GM18951 (cell line): ENCODE results near the gene FNDC1.

Source experiments
- POLR2A ChIP-seq: IDR thresholded peaks from 4 replicates; pipeline ENCODE4 v1.6.1; 2011; ENCODE audit warnings: mild to moderate bottlenecking; ENCODE audit not compliant: insufficient read length, insufficient read depth; ENCODE audit errors: extremely low read depth
- in situ Hi-C: fragments of 300-500 bp; cut with MboI; formaldehyde crosslinking; loops from one replicate; pipeline ENCODE4 v1.12.0; 2022; ENCODE audit warnings: low sequenced_read_pairs, mixed read lengths, inconsistent platforms; ENCODE audit not compliant: unreplicated experiment

Gene FNDC1

DNA sequence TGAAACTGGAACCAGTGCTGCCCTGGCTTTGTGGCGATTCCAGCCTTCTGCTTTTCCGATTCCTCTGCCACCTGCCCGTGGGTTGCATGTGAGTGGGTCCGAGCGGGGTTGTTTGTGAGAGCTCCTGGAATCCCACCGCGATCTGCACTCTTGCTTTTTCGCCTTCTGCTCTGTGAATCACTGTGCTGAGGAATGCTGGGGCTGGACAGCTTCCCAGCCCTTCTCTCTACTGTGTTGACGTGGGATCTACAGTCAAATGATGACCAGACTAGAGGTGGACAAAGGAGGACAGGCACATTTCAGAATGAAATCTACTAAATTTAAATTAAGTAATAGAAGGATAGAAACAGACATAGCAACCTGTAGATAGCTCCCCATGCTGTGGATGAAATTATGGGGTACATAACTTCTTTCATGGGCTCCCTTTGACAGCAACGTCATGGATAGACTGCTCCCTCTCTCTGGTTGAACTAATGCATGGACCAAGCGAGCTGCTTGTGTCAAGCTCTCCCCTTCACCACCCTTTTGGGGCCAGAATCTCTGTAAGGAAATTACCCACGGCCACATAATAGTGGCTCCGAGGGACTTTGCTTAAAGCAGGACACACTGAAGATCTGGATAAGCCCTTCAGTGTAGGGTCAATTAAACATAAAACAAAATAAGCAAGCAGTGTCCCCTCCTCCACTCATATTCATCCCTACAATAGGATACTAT lies 2.0 kb downstream of the FNDC1 start:
- TF ChIP-seq POLR2A, result no peak
- in situ Hi-C loops, result no loop called here

DNA sequence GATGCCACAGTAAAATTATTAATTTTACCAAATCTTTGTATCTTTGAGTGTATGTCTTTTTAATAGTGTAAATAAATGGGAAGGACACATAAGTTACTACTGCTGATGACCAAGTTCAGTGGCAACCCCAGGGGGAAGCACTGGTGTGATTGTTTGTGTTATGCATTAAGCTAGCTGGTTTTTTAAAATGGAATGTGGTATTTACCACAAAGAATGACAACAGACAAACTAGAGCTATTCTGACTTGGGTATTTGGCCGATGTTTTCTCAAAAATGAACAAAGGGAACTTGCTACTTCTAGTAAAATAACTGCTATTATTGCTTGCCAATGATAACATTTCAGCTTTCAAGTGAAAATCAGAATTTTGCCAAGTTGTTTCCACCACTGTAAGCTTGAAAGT lies 2.9 kb downstream of the FNDC1 start:
- TF ChIP-seq POLR2A, result no peak
- in situ Hi-C loops, result no loop called here

DNA sequence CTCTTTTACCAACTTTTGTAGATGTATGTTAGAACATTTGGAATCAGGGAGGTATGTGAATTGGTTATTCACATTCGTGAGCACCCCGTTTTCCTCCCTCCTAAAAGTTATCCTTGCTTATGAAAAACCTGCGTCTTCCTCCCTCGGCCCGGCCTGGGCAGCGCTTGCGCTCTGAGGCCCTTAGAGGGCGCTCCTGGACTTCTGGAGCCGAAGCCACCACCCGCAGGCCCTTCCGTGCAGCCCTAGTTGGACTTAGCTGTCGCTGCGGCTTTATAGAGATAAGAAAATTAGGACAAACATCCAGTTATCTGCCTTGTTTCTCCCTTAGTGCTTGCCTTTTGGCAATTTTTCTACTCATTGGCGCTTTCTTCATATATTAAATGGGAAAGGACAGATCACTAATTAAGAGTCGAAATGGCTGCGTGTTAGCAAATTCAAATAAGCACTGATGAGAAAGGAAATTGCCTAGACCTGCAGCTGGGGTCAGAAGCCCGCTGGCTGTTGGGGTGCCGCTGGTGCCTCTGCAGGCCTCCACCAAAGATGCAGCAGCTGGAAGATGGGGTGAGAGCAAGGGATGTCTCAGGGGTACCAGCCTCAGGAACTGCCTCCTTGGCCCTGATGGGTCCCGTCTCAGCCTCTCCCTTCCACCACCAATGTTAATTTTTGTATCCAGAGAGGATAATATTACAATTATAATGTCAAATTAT lies 5.2 kb downstream of the FNDC1 start:
- no peak for TF ChIP-seq POLR2A
- in situ Hi-C loops, result no loop called here

DNA sequence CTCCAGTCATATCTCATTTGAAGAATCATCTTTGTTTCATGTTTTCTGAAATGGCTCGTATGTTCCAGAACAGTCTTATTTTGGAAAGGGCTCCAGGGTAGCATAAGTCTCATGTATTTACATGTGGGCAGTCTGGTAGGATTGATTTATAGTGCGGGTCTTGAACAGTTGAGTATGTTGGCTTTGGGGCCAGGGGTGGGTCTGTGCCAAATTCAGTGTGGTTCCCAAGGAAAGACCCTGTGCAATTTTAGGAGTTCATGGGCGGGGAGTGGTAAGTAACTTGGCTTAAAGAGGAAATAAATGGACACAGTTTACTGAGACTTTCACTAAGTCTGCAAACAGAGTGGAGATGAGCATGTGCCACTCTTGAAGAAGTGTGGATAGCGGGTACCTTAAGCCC lies 7.7 kb downstream of the FNDC1 start:
- TF ChIP-seq POLR2A, result no peak
- in situ Hi-C loops, result no loop called here

DNA sequence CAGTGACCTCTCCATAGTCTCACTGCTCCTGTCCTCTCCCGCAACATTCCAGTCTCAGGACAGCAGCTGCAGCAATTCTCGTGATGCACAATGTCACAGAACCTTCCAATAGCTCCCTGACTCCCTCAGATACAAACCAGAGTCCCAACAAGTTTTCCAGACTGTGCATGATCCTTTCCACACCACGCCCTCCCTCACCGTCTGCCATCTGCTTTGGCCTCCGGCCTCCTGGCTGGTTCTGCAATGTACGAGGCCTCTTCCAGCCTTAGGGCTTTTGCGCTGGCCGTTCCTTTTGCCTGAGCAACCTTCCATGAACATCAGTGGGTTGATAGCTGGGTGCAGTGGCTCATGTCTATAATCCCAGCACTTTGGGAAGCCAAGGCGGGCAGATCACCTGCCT lies 9.6 kb downstream of the FNDC1 start:
- TF ChIP-seq POLR2A, result no peak
- in situ Hi-C loops, result no loop called here

DNA sequence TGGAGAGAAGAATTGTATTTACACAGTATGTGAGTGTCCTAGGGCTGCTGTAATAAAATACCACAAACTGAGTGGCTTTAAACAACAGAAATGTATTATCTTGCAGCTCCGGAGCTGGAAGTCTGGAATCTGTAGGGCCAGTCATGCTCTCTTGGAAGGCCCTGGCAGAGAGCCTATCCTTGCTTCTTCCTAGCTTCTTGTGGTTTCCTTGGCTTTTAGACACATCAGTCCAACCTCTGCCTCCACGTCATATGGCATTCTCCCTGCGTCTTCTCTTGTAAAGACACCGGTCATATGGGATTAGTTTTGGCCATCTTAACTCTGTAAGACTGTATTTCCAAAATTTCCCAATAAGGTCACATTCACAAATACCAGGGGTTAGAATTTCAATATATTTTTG lies 10.8 kb downstream of the FNDC1 start:
- no peak for TF ChIP-seq POLR2A
- in situ Hi-C loops, result no loop called here

DNA sequence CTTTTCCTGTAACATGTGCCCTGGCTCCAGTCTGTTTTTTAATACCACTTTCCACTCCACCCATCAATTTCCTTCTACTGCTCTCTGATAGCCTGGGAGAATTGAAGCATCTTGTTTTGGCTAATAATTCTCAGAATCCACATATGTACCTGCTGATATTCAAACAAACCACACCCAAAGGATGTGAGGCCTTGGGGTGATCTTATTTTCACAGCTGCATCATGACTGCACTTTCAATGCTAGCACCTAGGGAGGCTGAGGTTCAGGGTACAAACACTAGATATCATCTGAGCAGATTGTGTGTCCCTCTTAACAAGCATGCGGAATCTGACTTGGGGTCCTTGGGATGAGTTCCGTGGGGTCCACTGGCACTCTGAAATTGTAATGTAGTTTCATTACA lies 12.7 kb downstream of the FNDC1 start:
- in situ Hi-C loops, result no loop called here
- TF ChIP-seq POLR2A, result no peak

DNA sequence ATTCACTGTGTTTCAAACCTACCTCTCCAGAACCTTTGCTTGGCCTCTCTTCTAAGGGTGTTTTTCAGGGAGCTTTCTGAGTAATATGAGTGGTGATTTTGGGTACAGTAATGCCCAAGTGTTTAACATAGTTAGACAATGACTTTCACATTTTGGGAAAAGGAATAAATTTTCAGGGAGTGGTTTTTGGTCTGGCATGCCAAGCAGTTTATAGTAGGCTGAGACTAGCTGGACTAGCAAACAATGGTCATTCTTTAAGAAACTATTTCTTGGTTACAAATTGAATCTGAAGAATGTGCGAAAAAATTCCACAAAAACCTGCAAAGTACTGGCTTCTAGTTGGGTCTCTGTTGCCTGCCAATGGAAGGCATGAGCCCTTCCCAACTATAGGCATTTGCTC lies 15.4 kb downstream of the FNDC1 start:
- TF ChIP-seq POLR2A, result no peak
- in situ Hi-C loops, result no loop called here

DNA sequence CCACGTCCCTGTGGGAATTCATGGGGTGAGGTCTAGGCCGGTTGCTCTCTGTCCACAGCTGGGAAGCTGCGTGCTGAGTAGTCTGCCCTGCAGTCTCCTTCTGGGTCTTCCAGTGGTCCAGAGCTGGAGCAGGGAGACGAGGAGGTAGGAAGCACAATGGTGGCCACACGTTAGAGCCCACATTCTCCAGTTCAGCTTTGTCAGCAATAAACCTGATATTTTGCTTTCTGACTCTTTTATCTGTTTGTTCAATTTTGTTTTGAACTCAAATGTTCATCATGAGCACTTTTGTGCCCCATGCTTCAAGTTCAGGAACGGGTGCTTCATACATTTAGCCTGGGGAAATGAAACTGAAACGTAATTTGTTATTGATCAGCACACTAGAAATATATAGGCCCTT lies 21.3 kb downstream of the FNDC1 start:
- no peak for TF ChIP-seq POLR2A
- in situ Hi-C loops, result no loop called here

DNA sequence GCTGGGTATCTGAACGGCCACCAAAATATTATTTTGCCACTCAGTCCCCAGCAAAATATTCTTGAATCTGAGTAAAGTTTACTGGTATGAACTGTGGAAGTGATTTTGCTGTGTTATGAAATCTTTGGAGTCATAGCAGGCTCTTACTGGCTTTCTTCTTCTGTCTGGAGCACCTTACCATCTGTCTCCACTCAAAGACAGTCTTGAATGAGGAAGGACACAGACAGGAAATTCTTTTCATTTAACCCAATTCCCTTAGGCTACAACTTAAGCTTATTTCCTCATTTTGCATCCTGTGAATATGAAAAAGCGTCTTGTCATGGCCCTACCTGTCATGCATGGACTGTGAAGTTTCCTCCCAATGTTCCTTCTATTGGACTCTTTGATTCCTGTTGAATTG lies 24.7 kb downstream of the FNDC1 start:
- in situ Hi-C loops, result no loop called here
- TF ChIP-seq POLR2A, result no peak

DNA sequence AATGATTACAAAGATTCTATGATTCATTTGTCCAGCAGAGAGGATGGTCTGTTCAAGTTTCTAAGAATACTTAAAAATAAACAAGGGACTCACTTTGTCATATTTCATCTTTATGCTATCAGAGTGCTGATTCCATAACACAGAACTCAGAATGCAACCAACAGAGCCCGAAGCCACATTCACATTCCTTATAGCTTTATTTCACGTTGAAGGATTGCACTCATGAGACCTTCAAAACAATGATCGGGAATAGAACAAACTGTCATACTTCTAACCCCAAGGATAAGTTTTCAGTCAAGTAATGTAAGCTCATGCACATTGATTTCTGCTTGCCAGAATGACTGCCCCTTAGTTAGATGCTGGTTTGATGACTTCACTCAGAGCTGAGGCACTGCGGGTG lies 25.2 kb downstream of the FNDC1 start:
- in situ Hi-C loops, result no loop called here
- TF ChIP-seq POLR2A, result no peak

DNA sequence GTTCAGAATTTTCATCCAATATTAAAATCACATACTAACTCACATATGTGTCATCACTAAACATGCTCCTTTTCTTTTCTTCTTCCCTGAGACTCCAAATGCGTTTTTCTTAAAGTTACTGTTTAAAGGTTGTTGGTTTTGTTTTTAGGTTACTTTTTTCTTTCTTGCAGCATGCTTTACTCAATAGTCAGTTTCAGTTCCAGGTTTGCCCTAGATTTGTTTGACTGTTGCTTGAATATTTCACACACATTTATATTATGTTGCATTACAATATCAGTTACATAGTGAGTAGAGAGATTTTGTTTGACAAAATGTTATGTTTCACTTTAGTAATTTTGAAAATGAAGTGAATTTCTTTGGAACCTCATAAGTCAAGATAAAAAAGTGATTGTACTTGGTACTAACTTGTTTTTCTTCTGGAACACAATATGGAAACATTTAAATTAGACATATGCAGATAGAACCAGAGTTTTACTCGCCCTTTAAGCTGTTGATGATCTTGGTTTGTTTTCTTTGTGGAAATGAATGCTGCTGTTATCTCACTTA lies 27.3 kb downstream of the FNDC1 start:
- no peak for TF ChIP-seq POLR2A
- in situ Hi-C loops, result no loop called here

DNA sequence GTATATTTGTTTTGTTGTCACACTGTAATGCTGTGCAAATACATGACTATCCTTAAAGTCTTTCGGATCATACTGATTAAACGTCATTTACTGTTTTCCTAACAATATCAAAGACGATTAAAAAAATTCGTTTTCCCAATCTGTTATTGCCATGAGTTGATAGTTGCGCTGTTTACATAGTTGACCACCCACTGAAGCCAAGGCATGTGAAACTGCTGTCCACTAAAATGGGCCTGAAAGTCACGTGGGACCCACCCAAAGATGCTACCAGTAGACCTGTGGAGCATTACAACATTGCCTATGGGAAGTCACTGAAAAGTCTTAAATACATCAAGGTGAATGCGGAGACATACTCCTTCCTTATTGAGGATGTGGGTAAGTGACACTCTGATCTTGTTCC lies 28.1 kb downstream of the FNDC1 start:
- no peak for TF ChIP-seq POLR2A
- in situ Hi-C loops, result no loop called here

DNA sequence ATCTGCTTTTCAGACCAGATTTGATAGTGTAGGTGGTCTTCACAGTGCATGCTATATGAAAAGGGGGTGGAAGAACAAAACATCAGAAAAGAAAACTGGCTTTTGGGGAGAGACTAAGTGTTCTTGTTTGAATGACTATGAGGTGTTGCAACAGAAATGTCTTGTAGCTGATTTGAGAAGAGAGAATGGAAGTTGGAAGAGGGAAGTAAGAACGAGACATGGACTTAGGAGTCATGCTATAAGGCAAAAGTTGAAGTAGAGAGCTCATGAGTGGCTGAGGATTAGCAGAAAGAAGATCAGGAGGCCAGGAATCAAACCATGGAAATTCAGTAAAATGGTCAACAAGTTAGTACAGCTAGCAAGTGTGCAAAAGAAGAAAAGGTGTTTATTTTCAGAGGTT lies 32.1 kb downstream of the FNDC1 start:
- TF ChIP-seq POLR2A, result no peak
- in situ Hi-C loops, result no loop called here

DNA sequence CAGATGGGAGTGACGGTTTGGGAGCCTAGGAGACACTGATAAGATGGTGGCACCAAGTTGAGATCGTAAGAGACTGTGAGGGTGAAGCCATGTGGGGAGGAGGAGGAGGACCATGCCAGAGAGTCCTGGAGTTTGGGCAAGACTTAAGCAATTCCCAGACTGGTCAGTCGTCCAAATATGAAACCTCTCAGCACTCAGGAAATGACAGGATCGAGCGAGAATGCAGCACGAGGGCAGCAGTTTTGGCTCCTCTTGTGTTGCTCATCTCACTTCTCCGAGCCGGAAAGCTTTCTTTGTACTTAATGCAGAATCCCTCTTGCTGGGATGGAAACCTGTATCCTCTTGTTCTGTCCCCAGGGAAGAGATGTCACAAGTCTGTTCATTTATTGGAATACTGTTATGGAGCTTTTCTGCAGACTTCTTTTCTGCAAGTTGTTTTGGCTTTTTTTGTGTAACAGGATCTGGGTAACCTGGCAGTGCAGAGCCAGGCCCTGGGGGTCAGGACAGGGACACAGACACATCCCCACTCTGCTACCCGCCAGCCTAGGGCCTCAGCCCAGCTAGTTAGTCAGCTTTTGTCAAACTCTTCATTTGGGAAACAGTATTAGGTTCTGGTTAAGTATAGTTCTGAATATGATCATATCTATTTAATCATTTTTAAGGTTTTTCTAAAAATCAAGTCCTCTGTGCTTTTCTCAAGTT lies 34.3 kb downstream of the FNDC1 start:
- no peak for TF ChIP-seq POLR2A
- in situ Hi-C loops, result no loop called here
